NCI-H187 treated with DMSO at 0.1 percent for 48 hours (cell line): ENCODE results near the gene LRRTM4.

ENCODE experiments used
- DNase-seq: peaks from one replicate; lab custom pipeline; 2025; lab: John Stamatoyannopoulos, UW

Gene LRRTM4

DNA sequence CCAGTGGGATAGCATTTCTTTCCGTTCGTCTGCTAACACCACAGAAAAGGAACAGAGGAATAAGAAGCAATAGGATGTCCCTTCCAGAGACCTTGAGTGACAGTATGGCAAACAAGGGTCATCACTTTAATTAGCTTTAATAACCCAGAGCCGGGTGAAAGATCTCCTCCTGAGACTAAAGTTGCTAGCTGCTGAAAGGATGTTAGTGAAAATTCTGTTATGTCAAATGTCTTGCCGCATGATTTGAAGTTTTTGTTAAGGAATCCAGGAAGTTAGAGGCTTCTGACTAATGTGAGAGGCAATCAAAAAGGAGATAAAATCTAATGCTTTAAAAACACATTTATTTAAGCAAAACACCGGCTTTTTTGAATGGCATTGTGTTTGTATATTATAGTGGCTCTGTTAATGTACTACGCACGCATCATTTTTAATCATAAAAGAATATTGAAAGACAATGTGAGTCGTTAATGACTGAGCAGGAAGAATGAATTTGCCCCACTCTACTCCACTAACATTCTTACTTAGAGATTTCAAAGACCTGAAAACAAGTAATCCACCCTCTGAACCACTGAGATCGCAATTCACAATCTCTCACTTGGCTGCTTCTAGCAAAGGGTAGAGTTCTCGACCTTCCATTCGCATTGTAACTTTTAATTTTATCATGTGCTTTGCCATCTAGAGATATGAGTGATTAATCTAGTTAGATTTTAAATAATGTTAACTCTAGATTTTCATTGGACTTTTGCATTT lies 536.6 kb downstream of the LRRTM4 start:
- DNase-seq, result no peak

- no peak for DNase-seq
Observed at GRCh38 chr2:76984359-76984758, 537.8 kb downstream of the LRRTM4 start.

- DNase-seq, result no peak
Observed at GRCh38 chr2:76980067-76980787, 541.9 kb downstream of the LRRTM4 start.

- DNase-seq, result no peak
Observed at GRCh38 chr2:76977846-76978727, 544.1 kb downstream of the LRRTM4 start.

GRCh38 chr2:76975752-76976151 lies 546.4 kb downstream of the LRRTM4 start:
- no peak for DNase-seq

DNA sequence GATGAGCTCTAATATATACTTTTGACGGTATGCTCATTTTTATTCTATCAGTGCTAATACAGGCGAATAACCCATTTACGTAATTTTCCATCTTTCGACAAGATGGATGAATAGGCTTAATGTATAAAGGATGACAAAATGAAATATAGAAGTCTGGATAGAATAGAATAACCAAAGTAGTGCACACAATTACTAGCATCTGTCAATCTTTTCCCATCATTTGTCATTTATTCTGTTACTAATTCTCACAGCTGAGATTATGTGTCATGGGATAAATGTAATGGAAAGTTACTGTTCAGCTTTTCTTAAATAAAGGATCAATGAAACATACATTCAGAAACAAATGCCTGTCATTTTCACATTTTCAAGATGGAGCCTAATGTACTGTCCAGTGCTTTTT lies 548.6 kb downstream of the LRRTM4 start:
- no peak for DNase-seq

GRCh38 chr2:76965772-76966171 lies 556.4 kb downstream of the LRRTM4 start:
- no peak for DNase-seq

- DNase-seq, result no peak
Observed at GRCh38 chr2:76958749-76959148, 563.4 kb downstream of the LRRTM4 start.

GRCh38 chr2:76953733-76954347 lies 568.3 kb downstream of the LRRTM4 start:
- peak; percentile 3 for DNase-seq

- no peak for DNase-seq
Observed at GRCh38 chr2:76946631-76947145, 575.5 kb downstream of the LRRTM4 start.

GRCh38 chr2:76940559-76940958 lies 581.6 kb downstream of the LRRTM4 start:
- DNase-seq, result no peak

DNA sequence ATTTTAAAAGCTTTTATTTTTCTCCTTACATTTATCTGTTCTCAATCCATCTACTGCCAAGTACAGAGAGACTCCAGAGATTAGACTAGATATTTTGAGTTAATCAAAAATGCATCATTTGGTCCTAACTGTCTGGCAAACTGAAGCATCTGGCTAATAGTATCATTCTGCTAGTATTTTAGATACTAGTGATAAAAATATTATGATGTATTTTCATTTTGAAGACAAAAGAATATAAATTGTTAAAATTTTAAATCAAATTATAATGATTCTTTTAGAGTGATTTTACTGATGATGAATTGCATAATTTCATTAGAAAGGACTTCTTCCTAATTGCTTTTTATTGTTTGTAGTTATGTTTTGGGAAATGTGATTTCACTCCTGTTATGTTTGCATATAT lies 584.0 kb downstream of the LRRTM4 start:
- DNase-seq, result no peak

GRCh38 chr2:76932550-76932949 lies 589.6 kb downstream of the LRRTM4 start:
- DNase-seq, result no peak

- no peak for DNase-seq
Observed at GRCh38 chr2:76930056-76930744, 592.0 kb downstream of the LRRTM4 start.

- no peak for DNase-seq
Observed at GRCh38 chr2:76928026-76928425, 594.1 kb downstream of the LRRTM4 start.

DNA sequence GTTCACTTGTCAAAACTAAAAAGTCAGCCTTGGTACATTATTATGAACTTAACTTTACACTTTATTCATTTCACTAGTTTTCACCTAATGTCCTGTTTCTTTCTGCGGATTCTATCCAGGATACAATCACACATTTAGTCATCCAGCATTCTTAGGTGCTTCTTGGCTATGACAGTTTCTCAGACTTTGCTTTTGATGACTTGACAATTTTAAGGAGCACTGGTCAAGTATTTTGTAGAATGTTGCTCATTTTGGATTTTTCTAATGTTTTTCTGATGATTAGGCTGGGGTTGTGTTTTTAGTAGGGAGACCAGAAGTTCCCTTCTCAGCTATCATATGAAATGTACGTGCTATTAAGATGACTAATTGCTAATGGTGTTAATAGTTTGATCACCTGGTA lies 601.2 kb downstream of the LRRTM4 start:
- no peak for DNase-seq

GRCh38 chr2:76895469-76895868 lies 626.7 kb downstream of the LRRTM4 start:
- no peak for DNase-seq

DNA sequence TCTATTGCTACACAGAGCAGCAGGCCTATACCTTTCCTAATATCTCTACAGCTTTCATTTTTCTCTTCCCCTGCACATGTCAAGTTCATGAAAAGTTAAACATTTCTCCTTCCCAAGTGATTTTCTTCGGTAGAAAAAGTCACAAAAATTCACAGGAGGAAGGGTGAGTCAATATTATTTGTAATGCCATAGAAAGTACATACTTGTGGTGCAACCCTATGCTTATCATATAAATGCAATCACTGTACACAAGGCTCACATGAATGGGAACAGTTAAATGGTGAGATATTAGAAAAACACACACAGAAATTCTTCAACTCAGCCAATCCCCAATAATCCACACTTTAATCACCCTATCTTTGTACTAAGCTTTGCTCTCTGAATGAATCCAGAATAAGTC lies 651.6 kb downstream of the LRRTM4 start:
- no peak for DNase-seq

DNA sequence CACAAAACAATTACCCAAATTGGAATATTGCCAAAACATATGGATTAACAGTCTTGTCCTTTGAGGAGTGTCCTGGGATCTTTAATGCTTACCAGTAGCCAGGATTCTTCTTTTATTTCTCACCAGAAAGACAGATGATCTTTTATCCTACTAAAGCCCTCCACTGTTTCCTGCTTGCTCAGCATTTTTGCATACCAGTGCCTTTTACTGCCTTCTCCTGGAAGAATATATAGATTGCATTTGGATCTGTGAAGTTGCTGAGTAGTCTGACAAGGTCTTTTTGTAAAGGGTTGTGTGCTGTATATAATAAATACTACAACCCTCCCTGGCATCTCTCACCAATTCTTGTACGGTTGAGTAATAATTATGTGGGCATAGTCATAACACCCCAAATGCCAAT lies 652.2 kb downstream of the LRRTM4 start:
- DNase-seq, result no peak

- no peak for DNase-seq
Observed at GRCh38 chr2:76867854-76868253, 654.3 kb downstream of the LRRTM4 start.

GRCh38 chr2:76866464-76866863 lies 655.7 kb downstream of the LRRTM4 start:
- DNase-seq, result no peak
